GOT3 (cell line): ENCODE results near the gene PALM.
"Not testable (repeated sequence)": the region's sequence is repeated elsewhere in the genome, so short reads cannot be mapped to it uniquely, and the experiment has no call there.

Source experiments
- DNase-seq: peaks from one replicate; lab custom pipeline; 2025; ENCODE audit warnings: mixed read lengths; lab: John Stamatoyannopoulos, UW

The PALM gene

GRCh38 chr19:732148-733069 is 23.7 kb downstream of the PALM start:
- DNase-seq: no peak

DNA sequence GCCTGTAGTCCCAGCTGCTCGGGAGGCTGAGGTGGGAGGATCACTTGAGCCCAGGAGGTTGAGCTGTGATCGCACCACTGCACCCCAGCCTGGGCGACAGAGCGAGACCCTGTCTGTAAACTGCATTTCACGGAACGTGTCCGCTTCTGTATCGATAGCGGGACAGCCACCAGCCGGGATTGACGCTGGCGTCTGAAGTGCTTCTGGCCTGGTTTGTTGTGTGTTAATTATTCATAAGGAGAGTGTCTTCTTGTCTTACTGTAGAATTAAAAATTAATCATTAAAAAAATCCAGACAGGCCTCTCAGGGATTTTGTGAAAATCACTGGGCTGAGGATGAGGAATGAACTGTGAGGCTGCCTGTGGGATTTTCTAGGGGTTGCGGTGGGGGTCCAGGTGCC is 26.0 kb downstream of the PALM start:
- DNase-seq: no peak

- DNase-seq: no peak
Observed at GRCh38 chr19:736125-736524, 27.4 kb downstream of the PALM start.

GRCh38 chr19:737591-738093 is 28.9 kb downstream of the PALM start:
- no peak for DNase-seq

- no peak for DNase-seq
Observed at GRCh38 chr19:738509-739128, 29.9 kb downstream of the PALM start.

GRCh38 chr19:739998-740715 is 31.4 kb downstream of the PALM start:
- no peak for DNase-seq

- not testable (repeated sequence) for DNase-seq
Observed at GRCh38 chr19:740816-741505, 32.2 kb downstream of the PALM start.

GRCh38 chr19:741506-742131 is 32.9 kb downstream of the PALM start:
- no peak for DNase-seq

DNA sequence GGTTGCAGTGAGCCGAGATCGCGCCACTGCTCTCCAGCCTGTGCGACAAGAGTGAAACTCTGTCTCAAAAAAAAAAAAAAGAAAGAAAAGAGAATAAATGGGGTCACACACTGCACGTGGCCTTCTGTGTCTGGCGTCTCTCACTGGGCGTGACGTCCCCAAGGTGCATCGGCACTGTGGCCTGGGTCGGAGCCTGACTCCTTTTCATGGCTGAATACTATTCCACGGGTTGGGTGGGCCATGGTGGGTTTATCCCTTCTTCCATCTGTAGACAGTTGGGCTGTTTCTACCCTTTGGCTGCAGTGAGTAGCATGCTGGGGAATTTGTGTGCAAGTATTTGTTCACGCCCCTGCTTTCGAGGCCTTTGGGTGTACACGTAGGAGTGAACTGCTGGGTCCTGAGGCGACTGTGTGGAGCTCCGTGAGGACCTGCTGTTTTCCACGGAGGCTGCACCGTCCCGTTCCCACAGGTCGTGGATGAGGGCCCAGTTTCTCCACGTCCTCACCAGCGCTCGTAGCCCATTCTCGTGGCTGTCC is 33.9 kb downstream of the PALM start:
- no peak for DNase-seq

- no peak for DNase-seq
Observed at GRCh38 chr19:743168-743687, 34.5 kb downstream of the PALM start.

GRCh38 chr19:745138-745537 is 36.4 kb downstream of the PALM start:
- not testable (repeated sequence) for DNase-seq

GRCh38 chr19:746208-746819 is 37.6 kb downstream of the PALM start:
- no peak for DNase-seq

DNA sequence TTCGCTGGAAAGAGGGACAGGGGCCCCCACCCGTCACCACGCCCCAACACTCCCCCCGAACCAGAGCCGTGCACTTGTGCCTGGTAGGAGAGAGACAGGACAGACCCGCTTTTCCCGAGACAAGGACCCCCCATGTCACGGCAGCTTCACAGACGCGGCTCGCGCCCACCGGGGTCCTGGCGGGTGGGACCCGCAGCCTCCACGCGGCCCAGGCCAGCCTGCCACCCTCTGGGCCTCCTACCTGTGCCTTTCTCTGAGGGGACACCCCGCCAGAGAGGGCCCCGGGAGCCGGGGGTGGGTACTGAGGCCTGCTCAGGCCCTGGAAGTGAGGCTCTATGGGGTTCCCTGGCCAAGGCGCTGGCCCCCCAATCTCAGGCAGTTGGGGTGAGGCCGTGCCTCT is 38.2 kb downstream of the PALM start:
- DNase-seq: no peak

- no peak for DNase-seq
Observed at GRCh38 chr19:747432-748273, 38.9 kb downstream of the PALM start.

DNA sequence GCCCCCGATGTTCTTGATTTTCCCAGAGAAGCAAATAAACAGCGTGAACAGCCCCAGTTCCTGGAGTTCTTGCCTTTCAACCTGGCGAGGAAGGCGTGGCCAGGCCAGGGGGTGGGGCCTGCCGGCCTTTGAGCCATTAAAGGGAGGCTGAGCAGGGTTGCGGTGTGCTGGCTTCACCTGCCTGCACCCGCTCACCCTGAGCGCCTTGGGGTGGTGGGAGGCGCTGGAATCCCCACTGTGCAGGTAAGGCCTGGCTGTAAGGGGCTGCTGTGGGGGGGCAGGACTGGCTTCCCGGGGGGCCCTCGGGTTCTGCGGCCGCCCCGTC is 39.5 kb downstream of the PALM start:
- DNase-seq: no peak

- no peak for DNase-seq
Observed at GRCh38 chr19:749811-750210, 41.1 kb downstream of the PALM start.

DNA sequence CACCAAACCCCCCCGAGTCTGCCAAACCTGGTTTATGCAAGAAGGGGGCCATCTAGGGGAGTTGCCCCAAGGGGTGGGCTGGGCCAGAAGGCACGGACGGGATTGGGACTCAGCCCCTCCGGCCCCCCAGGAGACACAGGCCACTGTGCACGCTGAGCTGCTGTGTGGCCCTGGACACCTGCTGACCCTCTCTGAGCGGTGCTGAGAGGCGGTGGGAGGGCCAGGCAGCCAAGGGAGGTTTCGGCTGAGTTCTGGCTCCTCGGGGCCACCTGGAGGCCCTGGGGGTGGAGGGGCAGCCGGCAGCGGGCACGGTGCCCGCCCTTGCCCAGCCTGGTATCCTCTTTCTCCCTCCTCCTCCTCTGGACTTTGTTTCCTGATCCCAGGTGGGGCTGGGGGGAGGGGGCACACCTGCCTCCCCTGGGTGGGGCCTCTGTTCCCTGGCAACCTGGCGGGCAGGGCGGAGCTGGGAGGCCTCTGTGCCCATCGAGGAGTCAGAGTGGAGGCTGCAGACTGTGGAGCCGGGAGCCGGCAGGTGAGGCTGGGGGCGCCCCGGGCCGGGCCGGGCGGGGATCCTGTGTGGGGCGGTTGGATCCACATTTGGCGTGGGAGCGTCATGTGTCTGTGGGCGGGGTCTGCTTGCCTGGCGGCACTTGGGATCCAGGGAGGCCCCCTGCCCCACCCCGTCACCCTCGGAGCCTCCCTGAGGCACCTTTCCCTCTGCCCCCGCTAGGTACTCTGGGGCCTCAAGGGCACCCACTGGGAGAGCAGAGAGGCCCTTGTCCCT is 42.1 kb downstream of the PALM start, which contains the start of gene MISP:
MISP (plus strand) TSS at position 473 of the 784 bp plus-strand sequence. CDS start 5,835 bp downstream, outside the sequence.
- no peak for DNase-seq

DNA sequence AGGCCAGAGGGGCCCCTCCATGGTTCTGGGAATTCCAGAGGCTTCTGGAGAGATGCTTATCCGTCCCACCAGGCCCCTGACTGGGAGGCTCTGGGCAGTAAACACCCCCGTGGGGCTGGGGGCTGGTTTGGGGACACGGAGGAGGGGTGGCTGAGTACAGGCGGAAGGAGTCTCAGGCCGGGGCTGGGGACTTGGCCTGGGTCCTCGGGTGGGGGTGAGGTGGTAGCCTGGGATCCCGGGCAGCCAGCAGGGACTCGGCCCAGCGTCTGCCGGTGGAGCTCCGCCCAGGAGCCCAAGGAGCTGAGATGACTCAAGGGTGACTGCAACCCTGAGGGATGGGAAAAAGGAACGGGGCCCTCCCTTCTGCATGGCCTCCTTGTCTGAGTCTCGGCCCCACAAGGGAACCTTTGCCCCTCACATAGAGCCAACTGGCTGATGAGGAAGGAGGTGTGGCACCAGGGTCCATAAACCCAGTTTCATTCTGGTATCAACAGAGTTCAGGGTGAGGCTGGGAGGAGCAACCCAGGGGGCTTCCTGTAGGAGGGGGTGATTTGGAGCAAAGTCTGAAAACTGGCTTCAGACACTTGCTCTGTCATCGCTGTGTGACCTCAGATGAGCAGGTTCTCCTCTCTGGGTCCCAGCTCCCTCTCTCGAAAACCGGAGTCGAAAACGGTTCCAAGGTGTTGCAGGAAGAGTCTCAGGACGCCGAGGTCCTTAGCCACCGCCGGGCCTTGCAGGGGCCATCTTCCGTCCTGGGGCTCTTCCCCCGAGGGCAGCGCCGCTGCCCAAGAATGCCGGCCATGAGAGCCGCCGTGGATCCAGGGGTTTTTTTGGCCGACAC is 43.0 kb downstream of the PALM start:
- no peak for DNase-seq
